PC-9 (cell line): ENCODE data around the gene KLF13. TPM values are rescaled to one million over a fixed set of nuclear protein-coding genes. Genes with fewer than 3 reads are reported as not detected.

ENCODE experiments used
- BruUV-seq: library from RNA; stranded (reverse); fragments of 400-500 nt; replicated peaks from 2 replicates; lab custom pipeline; 2021; lab: Mats Ljungman, UMichigan
- CTCF ChIA-PET: fragments of 300-600 bp; sonication (Branson Sonifier 250); formaldehyde crosslinking; loops from one replicate; lab custom pipeline; 2022; ENCODE audit warnings: antibody characterized with exemption; lab: Charles Lee
- POLR2A ChIA-PET: fragments of 300-600 bp; sonication (Branson Sonifier 250); formaldehyde crosslinking; loops from one replicate; lab custom pipeline; 2022; ENCODE audit warnings: antibody characterized with exemption; ENCODE audit not compliant: unreplicated experiment; lab: Charles Lee
- DNase-seq, 2 experiments: peaks; one replicate each; pipeline versions ENCODE4 v3.0.0 to v3.0.0-alpha.2; 2015 to 2022; ENCODE audit warnings: mixed read lengths in 1 of 2
- H2AFZ ChIP-seq: fragments of 200-600 bp; sonication (generic); 2 replicates; pipeline ENCODE4 v1.8.1; 2017; ENCODE audit warnings: antibody characterized with exemption
- H3F3A ChIP-seq: fragments of 200-600 bp; sonication (generic); 2 replicates; pipeline ENCODE4 v1.8.1; 2017; ENCODE audit warnings: antibody characterized with exemption, mild to moderate bottlenecking, low read depth; ENCODE audit not compliant: insufficient read depth
- H3K27ac ChIP-seq: fragments of 200-600 bp; sonication (generic); 2 replicates; pipeline ENCODE4 v1.6.1; 2016; ENCODE audit warnings: mixed run types
- H3K27me3 ChIP-seq: fragments of 200-600 bp; sonication (generic); 2 replicates; pipeline ENCODE4 v1.6.1; 2016; ENCODE audit warnings: low read depth, mixed run types; ENCODE audit not compliant: insufficient read depth
- H3K36me3 ChIP-seq: fragments of 200-600 bp; sonication (generic); 2 replicates; pipeline ENCODE4 v1.6.1; 2016; ENCODE audit warnings: low read depth, mixed run types
- H3K4me1 ChIP-seq: fragments of 200-600 bp; sonication (generic); replicated peaks from 2 replicates; pipeline ENCODE4 v1.6.1; 2016; ENCODE audit warnings: mixed run types; ENCODE audit not compliant: insufficient read depth
- H3K4me2 ChIP-seq: fragments of 200-600 bp; sonication (generic); 2 replicates; pipeline ENCODE4 v1.6.1; 2017; ENCODE audit warnings: mixed run types
- H3K4me3 ChIP-seq: fragments of 200-600 bp; sonication (generic); 2 replicates; pipeline ENCODE4 v1.6.1; 2016; ENCODE audit warnings: mixed run types
- H3K79me2 ChIP-seq: fragments of 200-600 bp; sonication (generic); 2 replicates; pipeline ENCODE4 v1.6.1; 2017; ENCODE audit warnings: low read depth, mixed run types
- H3K9me2 ChIP-seq: fragments of 200-600 bp; sonication (generic); 2 replicates; pipeline ENCODE4 v1.8.1; 2017; ENCODE audit warnings: mild to moderate bottlenecking; ENCODE audit not compliant: insufficient read depth
- H3K9me3 ChIP-seq: fragments of 200-600 bp; sonication (generic); 2 replicates; pipeline ENCODE4 v1.8.1; 2016; ENCODE audit warnings: low read depth; ENCODE audit not compliant: insufficient read depth
- H4K20me1 ChIP-seq: fragments of 200-600 bp; sonication (generic); 2 replicates; pipeline ENCODE4 v1.8.1; 2017; ENCODE audit not compliant: insufficient read depth
- CTCF ChIP-seq: fragments of 200-600 bp; sonication (generic); conservative IDR thresholded peaks from 2 replicates; pipeline ENCODE4 v1.6.1; 2017; ENCODE audit warnings: mixed run types, antibody characterized with exemption, mild to moderate bottlenecking, moderate library complexity
- EZH2 ChIP-seq: fragments of 200-600 bp; sonication (generic); IDR thresholded peaks from 2 replicates; pipeline ENCODE4 v1.8.0; 2017; ENCODE audit warnings: antibody characterized with exemption, low read depth
- intact Hi-C: fragments of 100-400 bp; cut with micrococcal nuclease; formaldehyde crosslinking; loops from one replicate; pipeline ENCODE4 v1.10.0; 2022; ENCODE audit not compliant: unreplicated experiment
- total RNA-seq: library from RNA; stranded (reverse); gene quantifications from 2 replicates; pipeline ENCODE4 v1.2.3, GENCODE V29; 2021

Gene KLF13
- total RNA-seq, 1 experiment from 2014 or later, result 3.4 TPM

- Histone ChIP-seq H4K20me1 (no peaks in the 10 kb centered on the region), H3K4me2 (no peak overlapping the region), H3K27ac (no peak overlapping the region), H3F3A (no peaks in the 10 kb centered on the region), H3K4me1 (no peaks in the 10 kb centered on the region), H3K79me2 (no peaks in the 10 kb centered on the region), H3K27me3 (peaks cover 33% of the 10 kb centered on the region), H3K9me2 (no peaks in the 10 kb centered on the region), H2AFZ (no peak overlapping the region), H3K9me3 (no peaks in the 10 kb centered on the region), H3K36me3 (no peaks in the 10 kb centered on the region), H3K4me3 (no peak overlapping the region)
- intact Hi-C loops, result no loop called here
- ChIA-PET POLR2A (no interaction called here), CTCF (no interaction called here)
- DNase-seq, result no peak
- no peak for TF ChIP-seq EZH2
- BruUV-seq, result no TSS peak
Observed at GRCh38 chr15:31301673-31301990, 25.0 kb upstream of the KLF13 start.

- H2AFZ ChIP-seq, result no peak overlapping the region
- ChIA-PET POLR2A (no interaction called here), CTCF (no interaction called here)
- H3K4me2 ChIP-seq, result no peak overlapping the region
- no peaks in the 10 kb centered on the region for H3K9me3 ChIP-seq
- H3F3A ChIP-seq, result no peaks in the 10 kb centered on the region
- intact Hi-C loops, result no loop called here
- peaks cover 34% of the 10 kb centered on the region for H3K27me3 ChIP-seq
- no TSS peak for BruUV-seq
- no peak overlapping the region for H3K4me3 ChIP-seq
- no peaks in the 10 kb centered on the region for H4K20me1 ChIP-seq
- no peaks in the 10 kb centered on the region for H3K36me3 ChIP-seq
- no peaks in the 10 kb centered on the region for H3K79me2 ChIP-seq
- H3K4me1 ChIP-seq, result no peaks in the 10 kb centered on the region
- no peak for DNase-seq
- H3K27ac ChIP-seq, result no peak overlapping the region
- H3K9me2 ChIP-seq, result no peaks in the 10 kb centered on the region
- TF ChIP-seq EZH2, result no peak
- TF ChIP-seq CTCF, result no peak
Observed at GRCh38 chr15:31302029-31302657, 24.5 kb upstream of the KLF13 start.

- no peak overlapping the region for H3K4me3 ChIP-seq
- H3K27ac ChIP-seq, result no peak overlapping the region
- ChIA-PET CTCF (no interaction called here), POLR2A (no interaction called here)
- H3K79me2 ChIP-seq, result no peaks in the 10 kb centered on the region
- no peaks in the 10 kb centered on the region for H3K9me3 ChIP-seq
- DNase-seq, result no peak
- H3K36me3 ChIP-seq, result no peaks in the 10 kb centered on the region
- no peak overlapping the region for H2AFZ ChIP-seq
- H3K9me2 ChIP-seq, result no peaks in the 10 kb centered on the region
- TF ChIP-seq CTCF (no peak), EZH2 (no peak)
- H3K4me1 ChIP-seq, result no peaks in the 10 kb centered on the region
- no peaks in the 10 kb centered on the region for H3F3A ChIP-seq
- peaks cover 37% of the 10 kb centered on the region for H3K27me3 ChIP-seq
- BruUV-seq, result no TSS peak
- no peak overlapping the region for H3K4me2 ChIP-seq
- intact Hi-C loops, result no loop called here
- H4K20me1 ChIP-seq, result no peaks in the 10 kb centered on the region
Observed at GRCh38 chr15:31302778-31303725, 23.6 kb upstream of the KLF13 start.
